PC-9 (cell line): ENCODE measurements around the gene RPS6KA5.
"Not testable (repeated sequence)": the region's sequence is repeated elsewhere in the genome, so short reads cannot be mapped to it uniquely, and the experiment has no call there.

ENCODE experiments used
- EZH2 ChIP-seq: fragments of 200-600 bp; sonication (generic); IDR thresholded peaks from 2 replicates; pipeline ENCODE4 v1.8.0; 2017; ENCODE audit warnings: antibody characterized with exemption, low read depth
- TF ChIP-seq, protein P1 (sequence below): fragments of 200-600 bp; sonication (generic); conservative IDR thresholded peaks from 2 replicates; pipeline ENCODE4 v1.6.1; 2017; ENCODE audit warnings: mixed run types, antibody characterized with exemption, mild to moderate bottlenecking, moderate library complexity

- TF ChIP-seq, protein P1, sequence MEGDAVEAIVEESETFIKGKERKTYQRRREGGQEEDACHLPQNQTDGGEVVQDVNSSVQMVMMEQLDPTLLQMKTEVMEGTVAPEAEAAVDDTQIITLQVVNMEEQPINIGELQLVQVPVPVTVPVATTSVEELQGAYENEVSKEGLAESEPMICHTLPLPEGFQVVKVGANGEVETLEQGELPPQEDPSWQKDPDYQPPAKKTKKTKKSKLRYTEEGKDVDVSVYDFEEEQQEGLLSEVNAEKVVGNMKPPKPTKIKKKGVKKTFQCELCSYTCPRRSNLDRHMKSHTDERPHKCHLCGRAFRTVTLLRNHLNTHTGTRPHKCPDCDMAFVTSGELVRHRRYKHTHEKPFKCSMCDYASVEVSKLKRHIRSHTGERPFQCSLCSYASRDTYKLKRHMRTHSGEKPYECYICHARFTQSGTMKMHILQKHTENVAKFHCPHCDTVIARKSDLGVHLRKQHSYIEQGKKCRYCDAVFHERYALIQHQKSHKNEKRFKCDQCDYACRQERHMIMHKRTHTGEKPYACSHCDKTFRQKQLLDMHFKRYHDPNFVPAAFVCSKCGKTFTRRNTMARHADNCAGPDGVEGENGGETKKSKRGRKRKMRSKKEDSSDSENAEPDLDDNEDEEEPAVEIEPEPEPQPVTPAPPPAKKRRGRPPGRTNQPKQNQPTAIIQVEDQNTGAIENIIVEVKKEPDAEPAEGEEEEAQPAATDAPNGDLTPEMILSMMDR: not testable (repeated sequence)
- not testable (repeated sequence) for TF ChIP-seq EZH2
Measured at GRCh38 chr14:91093743-91094472, 33.5 kb upstream of the RPS6KA5 start.
